Left hindlimb (tissue), 1 donor: ENCODE results near the gene ZNF705A.
"Not testable (repeated sequence)": the region's sequence is repeated elsewhere in the genome, so short reads cannot be mapped to it uniquely, and the experiment has no call there.

Source experiments
- DNase-seq: peaks from one replicate; pipeline ENCODE4 v3.0.0-alpha.2; 2018

ZNF705A gene

GRCh38 chr12:8156845-8157244, at the start of gene ZNF705A:
Gene ZNF705A, plus strand, starts transcription at chr12:8157015. Its CDS starts 15,611 bp downstream, at chr12:8172626.
- no peak for DNase-seq

GRCh38 chr12:8108808-8109398, 47.9 kb upstream of the ZNF705A start:
- peak; percentile 62 for DNase-seq

GRCh38 chr12:8113117-8113516, 43.7 kb upstream of the ZNF705A start:
- not testable (repeated sequence) for DNase-seq

- no peak for DNase-seq
Observed at GRCh38 chr12:8120072-8120713, 36.6 kb upstream of the ZNF705A start.

- no peak for DNase-seq
Observed at GRCh38 chr12:8123124-8123912, 33.5 kb upstream of the ZNF705A start, which contains the start of gene CLEC4A. Gene CLEC4A, plus strand, starts transcription at chr12:8123617. Its CDS starts 262 bp downstream, at chr12:8123879.

GRCh38 chr12:8127138-8127537, 29.7 kb upstream of the ZNF705A start:
- no peak for DNase-seq

GRCh38 chr12:8133636-8134397, 23.0 kb upstream of the ZNF705A start:
- not testable (repeated sequence) for DNase-seq

GRCh38 chr12:8134398-8134930, 22.4 kb upstream of the ZNF705A start:
- DNase-seq, result not testable (repeated sequence)

GRCh38 chr12:8141647-8142046, 15.2 kb upstream of the ZNF705A start:
- DNase-seq, result not testable (repeated sequence)

GRCh38 chr12:8143261-8143660, 13.6 kb upstream of the ZNF705A start:
- DNase-seq, result no peak

GRCh38 chr12:8145754-8146441, 10.9 kb upstream of the ZNF705A start:
- DNase-seq, result peak; percentile 84

GRCh38 chr12:8146442-8146771, 10.4 kb upstream of the ZNF705A start:
- DNase-seq, result no peak

GRCh38 chr12:8154526-8154925, 2.3 kb upstream of the ZNF705A start:
- no peak for DNase-seq

GRCh38 chr12:8156416-8156815, 399 bp upstream of the ZNF705A start:
- no peak for DNase-seq

- no peak for DNase-seq
Observed at GRCh38 chr12:8157484-8158198, 826 bp downstream of the ZNF705A start.

GRCh38 chr12:8172911-8173310, 16.1 kb downstream of the ZNF705A start:
- DNase-seq, result not testable (repeated sequence)

- DNase-seq, result peak; percentile 81
Observed at GRCh38 chr12:8179989-8180585, 23.3 kb downstream of the ZNF705A start.

- not testable (repeated sequence) for DNase-seq
Observed at GRCh38 chr12:8181271-8181670, 24.5 kb downstream of the ZNF705A start.

- DNase-seq, result not testable (repeated sequence)
Observed at GRCh38 chr12:8182923-8183322, 26.1 kb downstream of the ZNF705A start.

- DNase-seq, result not testable (repeated sequence)
Observed at GRCh38 chr12:8183346-8183745, 26.5 kb downstream of the ZNF705A start.

GRCh38 chr12:8184206-8184605, 27.4 kb downstream of the ZNF705A start:
- DNase-seq, result not testable (repeated sequence)
